OCI-LY7 (cell line): ENCODE measurements around the gene GGACT. TPM values are rescaled to one million over a fixed set of nuclear protein-coding genes. Genes with fewer than 3 reads are reported as not detected.

ENCODE experiments used
- BruUV-seq: library from RNA; stranded (reverse); fragments of 400-500 nt; replicated peaks from 2 replicates; lab custom pipeline; 2021; lab: Mats Ljungman, UMichigan
- CTCF ChIA-PET: fragments of 300-600 bp; sonication (Branson Sonifier 250); formaldehyde crosslinking; loops from one replicate; lab custom pipeline; 2022; ENCODE audit warnings: antibody characterized with exemption; ENCODE audit not compliant: unreplicated experiment; lab: Charles Lee
- POLR2A ChIA-PET: fragments of 300-600 bp; sonication (Branson Sonifier 250); formaldehyde crosslinking; loops from one replicate; lab custom pipeline; 2022; ENCODE audit warnings: antibody characterized with exemption; lab: Charles Lee
- DNase-seq: peaks from one replicate; pipeline ENCODE4 v3.0.0-alpha.2; 2015; ENCODE audit warnings: low spot score
- H2AFZ ChIP-seq: fragments of 200-600 bp; sonication (generic), shearing (Covaris generic); 2 replicates; pipeline ENCODE4 v1.6.1; 2014; ENCODE audit warnings: mild to moderate bottlenecking, antibody characterized with exemption, low read length, moderate library complexity
- H3K27ac ChIP-seq: fragments of 200-600 bp; sonication (generic); 2 replicates; pipeline ENCODE4 v1.5.1; 2014; ENCODE audit warnings: mixed run types, low read depth, mild to moderate bottlenecking, moderate library complexity, low read length, inconsistent platforms; ENCODE audit not compliant: poor library complexity, severe bottlenecking
- H3K36me3 ChIP-seq: fragments of 200-600 bp; sonication (generic); 2 replicates; pipeline ENCODE4 v1.6.1; 2014; ENCODE audit warnings: mild to moderate bottlenecking, antibody characterized with exemption, low read length, moderate library complexity, mixed read lengths; ENCODE audit not compliant: insufficient read depth
- H3K4me1 ChIP-seq: fragments of 200-600 bp; sonication (generic); 2 replicates; pipeline ENCODE4 v1.5.1; 2014; ENCODE audit warnings: mild to moderate bottlenecking, low read length; ENCODE audit not compliant: insufficient read depth, poor library complexity, severe bottlenecking
- H3K4me2 ChIP-seq: fragments of 200-600 bp; sonication (generic); 2 replicates; pipeline ENCODE4 v1.6.1; 2014; ENCODE audit warnings: mild to moderate bottlenecking, low read length
- H3K4me3 ChIP-seq: fragments of 200-600 bp; sonication (generic); 2 replicates; pipeline ENCODE4 v1.5.1; 2014; ENCODE audit warnings: mild to moderate bottlenecking, low read depth, low read length; ENCODE audit not compliant: poor library complexity, severe bottlenecking
- H3K79me2 ChIP-seq: fragments of 200-600 bp; sonication (generic); 2 replicates; pipeline ENCODE4 v1.6.1; 2016; ENCODE audit warnings: low read depth, mild to moderate bottlenecking, low read length, moderate library complexity, mixed read lengths; ENCODE audit not compliant: insufficient read depth
- H3K9me2 ChIP-seq: fragments of 200-600 bp; sonication (generic); 2 replicates; pipeline ENCODE4 v1.6.1; 2016; ENCODE audit warnings: mild to moderate bottlenecking, low read length, mixed read lengths; ENCODE audit not compliant: insufficient read depth
- H3K9me3 ChIP-seq: fragments of 200-600 bp; sonication (generic); 2 replicates; pipeline ENCODE4 v1.6.1; 2014; ENCODE audit warnings: mild to moderate bottlenecking, mixed run types, low read length, mixed read lengths
- H4K20me1 ChIP-seq: fragments of 200-600 bp; sonication (generic); 2 replicates; pipeline ENCODE4 v1.6.1; 2014; ENCODE audit warnings: mild to moderate bottlenecking, antibody characterized with exemption, low read length, moderate library complexity, mixed read lengths; ENCODE audit not compliant: insufficient read depth
- CTCF ChIP-seq: fragments of 200-600 bp; sonication (generic); conservative IDR thresholded peaks from 2 replicates; pipeline ENCODE4 v1.5.1; 2014; ENCODE audit warnings: mild to moderate bottlenecking, antibody characterized with exemption, low read length, moderate library complexity, mixed read lengths
- EZH2phosphoT487 ChIP-seq: fragments of 200-600 bp; sonication (generic); IDR thresholded peaks from 2 replicates; pipeline ENCODE4 v1.6.1; 2018; ENCODE audit warnings: low read depth, borderline replicate concordance, mild to moderate bottlenecking, mixed run types, antibody characterized with exemption, low read length, moderate library complexity, mixed read lengths
- intact Hi-C: fragments of 100-400 bp; cut with micrococcal nuclease; formaldehyde crosslinking; loops from one replicate; pipeline ENCODE4 v1.10.0; 2022; ENCODE audit not compliant: unreplicated experiment
- total RNA-seq, 2 experiments: library from RNA; depleted of rRNA in 1 of 2; stranded (reverse); fragments of >200 nt in 1 of 2; shearing (Covaris generic) in 1 of 2; gene quantifications; 2 replicates each; pipeline ENCODE4 v1.2.3, GENCODE V29; 2014 to 2022

GGACT gene
- total RNA-seq, 2 experiments from 2014 or later = 0.53 to 0.69 TPM

GRCh38 chr13:100515410-100515800 is 73.2 kb downstream of the GGACT start:
- no peak overlapping the region for H3K4me2 ChIP-seq
- BruUV-seq = no TSS peak
- no peaks in the 10 kb centered on the region for H3K9me2 ChIP-seq
- no peaks in the 10 kb centered on the region for H3K79me2 ChIP-seq
- H3K4me3 ChIP-seq = no peak overlapping the region
- intact Hi-C loops = loop anchor here (2.0 to 10.0 kb wide), 3 partner anchors 599 to 1071 kb away; no protein-coding TSS in a partner anchor
- no peaks in the 10 kb centered on the region for H3K36me3 ChIP-seq
- no peaks in the 10 kb centered on the region for H3K9me3 ChIP-seq
- no peak for DNase-seq
- TF ChIP-seq CTCF = no peak
- TF ChIP-seq EZH2phosphoT487 = no peak
- POLR2A ChIA-PET = interaction anchor here (0.7 kb wide), 1 partner anchor 47 kb away, joined by 3 read pairs; no protein-coding TSS in a partner anchor
- no peaks in the 10 kb centered on the region for H4K20me1 ChIP-seq
- no peaks in the 10 kb centered on the region for H3K4me1 ChIP-seq
- CTCF ChIA-PET = no interaction called here
- no peak overlapping the region for H3K27ac ChIP-seq
- H2AFZ ChIP-seq = no peak overlapping the region

- H3K36me3 ChIP-seq = no peaks in the 10 kb centered on the region
- no peaks in the 10 kb centered on the region for H3K79me2 ChIP-seq
- peak; percentile 39 for DNase-seq
- ChIA-PET CTCF (no interaction called here), POLR2A (no interaction called here)
- H3K9me2 ChIP-seq = no peaks in the 10 kb centered on the region
- no peak overlapping the region for H2AFZ ChIP-seq
- no peak overlapping the region for H3K27ac ChIP-seq
- no TSS peak for BruUV-seq
- H3K4me1 ChIP-seq = no peaks in the 10 kb centered on the region
- intact Hi-C loops = loop anchor here (2.0 to 10.0 kb wide), 3 partner anchors 598 to 1070 kb away; no protein-coding TSS in a partner anchor
- H3K9me3 ChIP-seq = no peaks in the 10 kb centered on the region
- peak; percentile 82 for TF ChIP-seq CTCF
- no peak for TF ChIP-seq EZH2phosphoT487
- H4K20me1 ChIP-seq = no peaks in the 10 kb centered on the region
- no peak overlapping the region for H3K4me3 ChIP-seq
- no peak overlapping the region for H3K4me2 ChIP-seq
Measured at GRCh38 chr13:100514788-100515409, 73.7 kb downstream of the GGACT start.

- Histone ChIP-seq H3K4me1 (no peaks in the 10 kb centered on the region), H3K4me2 (no peak overlapping the region), H2AFZ (no peak overlapping the region), H3K36me3 (no peaks in the 10 kb centered on the region), H3K27ac (no peak overlapping the region), H3K9me2 (no peaks in the 10 kb centered on the region), H3K79me2 (no peaks in the 10 kb centered on the region), H3K4me3 (no peak overlapping the region), H3K9me3 (no peaks in the 10 kb centered on the region), H4K20me1 (no peaks in the 10 kb centered on the region)
- intact Hi-C loops = loop anchor here (2.0 to 10.0 kb wide), 3 partner anchors 597 to 1069 kb away; no protein-coding TSS in a partner anchor
- no TSS peak for BruUV-seq
- no peak for TF ChIP-seq CTCF
- TF ChIP-seq EZH2phosphoT487 = no peak
- CTCF ChIA-PET = no interaction called here
- POLR2A ChIA-PET = no interaction called here
- DNase-seq = no peak
Measured at GRCh38 chr13:100513987-100514670, 74.5 kb downstream of the GGACT start.
